Measurements from ENCODE around the gene DHDH.

The DHDH gene

GRCh38 chr19:48963371-48964204 lies 30.1 kb downstream of the DHDH start:
- H3K4me3 ChIP-seq (ENCODE audit: low read length): no peak overlapping the region

GRCh38 chr19:48964205-48965039 lies 30.9 kb downstream of the DHDH start:
- H3K4me3 ChIP-seq (ENCODE audit: low read length): peak overlapping the region; percentile 78
- no peak for DNase-seq (ENCODE audit: low read depth, low spot score)

More at GRCh38 chr19:48963371-48964204, 30.1 kb downstream of the DHDH start:
- no peak for DNase-seq (ENCODE audit: low read depth, low spot score)

GRCh38 chr19:48965040-48965805 lies 31.7 kb downstream of the DHDH start, which contains the start of gene FTL:
FTL (plus strand) TSS chr19:48965309; CDS start chr19:48965508, 199 bp downstream.
- peak within 1 kb of the TSS; percentile 78 for H3K4me3 ChIP-seq (ENCODE audit: low read length)
- peak; percentile 88 for DNase-seq (ENCODE audit: low read depth, low spot score)

GRCh38 chr19:48965806-48966540 lies 32.5 kb downstream of the DHDH start:
- peak overlapping the region; percentile 78 for H3K4me3 ChIP-seq (ENCODE audit: low read length)
- DNase-seq (ENCODE audit: low read depth, low spot score): peak; percentile 91

- H3K4me3 ChIP-seq (ENCODE audit: low read length): peak overlapping the region; percentile 78
- no peak for DNase-seq (ENCODE audit: low read depth, low spot score)
Measured at GRCh38 chr19:48966541-48967345, 33.2 kb downstream of the DHDH start.

- no peak overlapping the region for H3K4me3 ChIP-seq (ENCODE audit: low read length)
Measured at GRCh38 chr19:48967346-48968178, 34.1 kb downstream of the DHDH start.

GRCh38 chr19:48968179-48968661 lies 34.7 kb downstream of the DHDH start:
- H3K4me3 ChIP-seq (ENCODE audit: low read length): no peak overlapping the region

More at GRCh38 chr19:48967346-48968178, 34.1 kb downstream of the DHDH start:
- no peak for DNase-seq (ENCODE audit: low read depth, low spot score)

GRCh38 chr19:48968813-48969218 lies 35.3 kb downstream of the DHDH start:
- DNase-seq (ENCODE audit: low read depth, low spot score): no peak
- no peak overlapping the region for H3K4me3 ChIP-seq (ENCODE audit: low read length)

More at GRCh38 chr19:48968179-48968661, 34.7 kb downstream of the DHDH start:
- DNase-seq (ENCODE audit: low read depth, low spot score): no peak

- peak; percentile 85 for DNase-seq (ENCODE audit: low read depth, low spot score)
- no peak overlapping the region for H3K4me3 ChIP-seq (ENCODE audit: low read length)
Measured at GRCh38 chr19:48969276-48970138, 36.0 kb downstream of the DHDH start.

- H3K4me3 ChIP-seq (ENCODE audit: low read length): no peak overlapping the region
- no peak for DNase-seq (ENCODE audit: low read depth, low spot score)
Measured at GRCh38 chr19:48970139-48970766, 36.8 kb downstream of the DHDH start.

- DNase-seq (ENCODE audit: low read depth, low spot score): peak; percentile 70
- no peak overlapping the region for H3K4me3 ChIP-seq (ENCODE audit: low read length)
Measured at GRCh38 chr19:48970923-48971395, 37.5 kb downstream of the DHDH start.

GRCh38 chr19:48975947-48976847 lies 42.7 kb downstream of the DHDH start:
- DNase-seq (ENCODE audit: low read depth, low spot score): peak; percentile 45
- no peak overlapping the region for H3K4me3 ChIP-seq (ENCODE audit: low read length)

- H3K4me3 ChIP-seq (ENCODE audit: low read length): no peak overlapping the region
- no peak for DNase-seq (ENCODE audit: low read depth, low spot score)
Measured at GRCh38 chr19:48977061-48977460, 43.6 kb downstream of the DHDH start.

- H3K4me3 ChIP-seq (ENCODE audit: low read length): no peak overlapping the region
- no peak for DNase-seq (ENCODE audit: low read depth, low spot score)
Measured at GRCh38 chr19:48982280-48982679, 48.8 kb downstream of the DHDH start.

Measured in Jurkat, Clone E6-1 (cell line).